Measurements from ENCODE around the gene MAPT.

DNA sequence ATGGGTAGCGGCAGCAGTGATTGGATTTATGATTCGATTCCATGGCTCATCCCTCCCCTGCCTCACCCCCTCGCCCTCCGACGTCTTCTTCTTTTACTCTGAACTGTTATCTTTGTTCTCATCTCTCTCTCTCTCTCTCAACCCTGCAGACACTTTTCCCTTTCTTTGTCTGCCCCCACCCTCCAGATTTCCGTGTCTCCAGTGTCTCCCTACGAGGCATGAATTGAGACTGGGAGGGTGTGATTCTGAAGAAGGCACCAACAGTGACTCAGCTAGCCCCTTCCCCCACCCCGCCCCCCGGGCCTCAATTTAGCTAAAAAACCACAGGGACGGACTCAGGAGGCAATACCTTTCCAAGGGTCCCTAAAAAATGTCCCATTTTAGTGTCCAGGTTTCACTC is 57.0 kb downstream of the MAPT start:
- TF ChIP-seq CEBPB (IDR thresholded peaks at IDR 0.05) (no peak), RAD21 (IDR thresholded peaks at IDR 0.05; ENCODE audit: low read depth) (no peak), YY1 (IDR thresholded peaks at IDR 0.05; ENCODE audit: low read depth) (no peak), NFIC (IDR thresholded peaks at IDR 0.05) (no peak), CREB1 (IDR thresholded peaks at IDR 0.05; ENCODE audit: low read depth) (no peak), EP300 (IDR thresholded peaks at IDR 0.05; ENCODE audit: borderline replicate concordance) (no peak)
- TF ChIP-seq, protein P1, sequence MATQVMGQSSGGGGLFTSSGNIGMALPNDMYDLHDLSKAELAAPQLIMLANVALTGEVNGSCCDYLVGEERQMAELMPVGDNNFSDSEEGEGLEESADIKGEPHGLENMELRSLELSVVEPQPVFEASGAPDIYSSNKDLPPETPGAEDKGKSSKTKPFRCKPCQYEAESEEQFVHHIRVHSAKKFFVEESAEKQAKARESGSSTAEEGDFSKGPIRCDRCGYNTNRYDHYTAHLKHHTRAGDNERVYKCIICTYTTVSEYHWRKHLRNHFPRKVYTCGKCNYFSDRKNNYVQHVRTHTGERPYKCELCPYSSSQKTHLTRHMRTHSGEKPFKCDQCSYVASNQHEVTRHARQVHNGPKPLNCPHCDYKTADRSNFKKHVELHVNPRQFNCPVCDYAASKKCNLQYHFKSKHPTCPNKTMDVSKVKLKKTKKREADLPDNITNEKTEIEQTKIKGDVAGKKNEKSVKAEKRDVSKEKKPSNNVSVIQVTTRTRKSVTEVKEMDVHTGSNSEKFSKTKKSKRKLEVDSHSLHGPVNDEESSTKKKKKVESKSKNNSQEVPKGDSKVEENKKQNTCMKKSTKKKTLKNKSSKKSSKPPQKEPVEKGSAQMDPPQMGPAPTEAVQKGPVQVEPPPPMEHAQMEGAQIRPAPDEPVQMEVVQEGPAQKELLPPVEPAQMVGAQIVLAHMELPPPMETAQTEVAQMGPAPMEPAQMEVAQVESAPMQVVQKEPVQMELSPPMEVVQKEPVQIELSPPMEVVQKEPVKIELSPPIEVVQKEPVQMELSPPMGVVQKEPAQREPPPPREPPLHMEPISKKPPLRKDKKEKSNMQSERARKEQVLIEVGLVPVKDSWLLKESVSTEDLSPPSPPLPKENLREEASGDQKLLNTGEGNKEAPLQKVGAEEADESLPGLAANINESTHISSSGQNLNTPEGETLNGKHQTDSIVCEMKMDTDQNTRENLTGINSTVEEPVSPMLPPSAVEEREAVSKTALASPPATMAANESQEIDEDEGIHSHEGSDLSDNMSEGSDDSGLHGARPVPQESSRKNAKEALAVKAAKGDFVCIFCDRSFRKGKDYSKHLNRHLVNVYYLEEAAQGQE (IDR thresholded peaks at IDR 0.05; ENCODE audit: low read depth), result no peak
- TF ChIP-seq, protein P2, sequence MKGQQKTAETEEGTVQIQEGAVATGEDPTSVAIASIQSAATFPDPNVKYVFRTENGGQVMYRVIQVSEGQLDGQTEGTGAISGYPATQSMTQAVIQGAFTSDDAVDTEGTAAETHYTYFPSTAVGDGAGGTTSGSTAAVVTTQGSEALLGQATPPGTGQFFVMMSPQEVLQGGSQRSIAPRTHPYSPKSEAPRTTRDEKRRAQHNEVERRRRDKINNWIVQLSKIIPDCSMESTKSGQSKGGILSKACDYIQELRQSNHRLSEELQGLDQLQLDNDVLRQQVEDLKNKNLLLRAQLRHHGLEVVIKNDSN (IDR thresholded peaks at IDR 0.05), result no peak

All from Ishikawa (cell line).